ENCODE results near the gene POMZP3.
"Not testable (repeated sequence)": the region's sequence is repeated elsewhere in the genome, so short reads cannot be mapped to it uniquely, and the experiment has no call there.

POMZP3 gene

GRCh38 chr7:76588586-76588985, 38.5 kb downstream of the POMZP3 start:
- not testable (repeated sequence) for DNase-seq (ENCODE audit: low read depth in 2 of 2)

GRCh38 chr7:76586585-76587315, 40.3 kb downstream of the POMZP3 start:
- not testable (repeated sequence) for DNase-seq (ENCODE audit: low read depth in 2 of 2)

GRCh38 chr7:76583636-76584281, 43.3 kb downstream of the POMZP3 start:
- DNase-seq (ENCODE audit: low read depth in 2 of 2): not testable (repeated sequence)

- DNase-seq (ENCODE audit: low read depth in 2 of 2): not testable (repeated sequence)
Measured at GRCh38 chr7:76582848-76583631, 44.0 kb downstream of the POMZP3 start.

- not testable (repeated sequence) for DNase-seq (ENCODE audit: low read depth in 2 of 2)
Measured at GRCh38 chr7:76575919-76576655, 51.0 kb downstream of the POMZP3 start.

- DNase-seq (ENCODE audit: low read depth in 2 of 2): not testable (repeated sequence)
Measured at GRCh38 chr7:76575431-76575830, 51.6 kb downstream of the POMZP3 start.

- not testable (repeated sequence) for DNase-seq (ENCODE audit: low read depth in 2 of 2)
Measured at GRCh38 chr7:76572296-76572695, 54.8 kb downstream of the POMZP3 start.

GRCh38 chr7:76570324-76570775, 56.7 kb downstream of the POMZP3 start:
- DNase-seq (ENCODE audit: low read depth in 2 of 2): not testable (repeated sequence)

- DNase-seq (ENCODE audit: low read depth in 2 of 2): not testable (repeated sequence)
Measured at GRCh38 chr7:76568742-76569141, 58.3 kb downstream of the POMZP3 start.

- DNase-seq (ENCODE audit: low read depth in 2 of 2): not testable (repeated sequence)
Measured at GRCh38 chr7:76567753-76568152, 59.3 kb downstream of the POMZP3 start.

GRCh38 chr7:76567311-76567710, 59.8 kb downstream of the POMZP3 start:
- DNase-seq (ENCODE audit: low read depth in 2 of 2): not testable (repeated sequence)

- not testable (repeated sequence) for DNase-seq (ENCODE audit: low read depth in 2 of 2)
Measured at GRCh38 chr7:76565001-76565400, 62.1 kb downstream of the POMZP3 start.

- DNase-seq (ENCODE audit: low read depth in 2 of 2): not testable (repeated sequence)
Measured at GRCh38 chr7:76561342-76561741, 65.7 kb downstream of the POMZP3 start.

GRCh38 chr7:76560157-76560556, 66.9 kb downstream of the POMZP3 start:
- DNase-seq (ENCODE audit: low read depth in 2 of 2): not testable (repeated sequence)
